ENCODE results near the gene MSGN1. TPM values are rescaled to one million over a fixed set of nuclear protein-coding genes. Genes with fewer than 3 reads are reported as not detected.

The MSGN1 gene
- total and polyA plus RNA-seq, 2 of the 8 experiments (the other 6 are each of a cell fraction or from before 2014, with no cell fraction given): not detected

GRCh38 chr2:17803497-17803896, 12.8 kb upstream of the MSGN1 start:
- no peak overlapping the region for H2BK120ac ChIP-seq (replicated peaks; ENCODE audit: low read depth, low read length)
- H4K91ac ChIP-seq (replicated peaks; ENCODE audit: insufficient read length, low read length): no peak overlapping the region
- H3K36me3 ChIP-seq (ENCODE audit: control insufficient read depth in 2 of 4, insufficient read depth in 4 of 4, low read length in 3 of 4): no peaks in the 10 kb centered on the region
- H3K9ac ChIP-seq (replicated peaks in 1 of 4; ENCODE audit: extremely low read depth in 1 of 4, low read depth in 3 of 4, low read length in 3 of 4): no peak overlapping the region
- H2BK12ac ChIP-seq (ENCODE audit: low read depth, low read length): no peak overlapping the region
- no peak overlapping the region for H4K8ac ChIP-seq (ENCODE audit: extremely low read depth, insufficient read depth, low read length)
- POLR2A ChIA-PET (ENCODE audit: partially characterized antibody): interaction anchor here (1.3 kb wide), 1 partner anchor 9 kb away, joined by 3 read pairs; no protein-coding TSS in a partner anchor
- FAIRE-seq (no peak), DNase-seq (ENCODE audit: low read depth in 1 of 2, low spot score in 2 of 2) (no peak)
- no peak overlapping the region for H2AFZ ChIP-seq (ENCODE audit: low read length)
- no peaks in the 10 kb centered on the region for H3K9me3 ChIP-seq (ENCODE audit: insufficient read depth in 2 of 2, low read depth in 1 of 2, low read length in 1 of 2)
- no peak overlapping the region for H3K23ac ChIP-seq (ENCODE audit: insufficient read length)
- H3K4me1 ChIP-seq (replicated peaks in 1 of 4; ENCODE audit: control insufficient read depth in 3 of 4, insufficient read depth in 4 of 4, low read length in 3 of 4): no peaks in the 10 kb centered on the region
- CTCF ChIA-PET (ENCODE audit: partially characterized antibody): interaction anchor here (1.2 kb wide), 1 partner anchor 49 kb away, joined by 3 read pairs; no protein-coding TSS in a partner anchor
- no peaks in the 10 kb centered on the region for H4K20me1 ChIP-seq (replicated peaks in 1 of 2; ENCODE audit: control insufficient read depth in 1 of 2, insufficient read depth in 2 of 2, low read length in 2 of 2)
- no peaks in the 10 kb centered on the region for H3K23me2 ChIP-seq (ENCODE audit: low read depth, low read length)
- no peak overlapping the region for H2BK5ac ChIP-seq (ENCODE audit: low read depth, low read length)
- 77% methylated on average over 3 of the region's 3 CpGs; no CpG with 5 or more reads in 1 of the 2 experiments for WGBS, 2 experiments (ENCODE audit: extremely low coverage in 1 of 2, insufficient coverage in 1 of 2, insufficient read length in 1 of 2, insufficient replicate concordance in 2 of 2, low coverage in 1 of 2, low lambda C conversion rate in 2 of 2, missing lambda C conversion rate in 1 of 2)
- H3K4me3 ChIP-seq (ENCODE audit: extremely low read depth in 1 of 4, insufficient read depth in 2 of 4, low read depth in 3 of 4, low read length in 4 of 4): no peak overlapping the region
- no peak overlapping the region for H3K27ac ChIP-seq (ENCODE audit: low read depth, low read length)
- no peak overlapping the region for H3K14ac ChIP-seq (ENCODE audit: insufficient read length)
- H4K5ac ChIP-seq (ENCODE audit: insufficient read length, low read depth, low read length): no peak overlapping the region
- no peak overlapping the region for H2BK15ac ChIP-seq (ENCODE audit: low read length)
- H3K4ac ChIP-seq (replicated peaks; ENCODE audit: insufficient read length, low read depth, low read length): no peak overlapping the region
- H3K79me1 ChIP-seq (ENCODE audit: low read depth, low read length): no peaks in the 10 kb centered on the region
- H3K27me3 ChIP-seq (replicated peaks in 1 of 4; ENCODE audit: control insufficient read depth in 3 of 4, extremely low read depth in 1 of 4, insufficient read depth in 3 of 4, low read length in 3 of 4): no peaks in the 10 kb centered on the region
- no peak overlapping the region for H3K56ac ChIP-seq (replicated peaks; ENCODE audit: insufficient read length, low read depth, low read length)
- no peak overlapping the region for H3K4me2 ChIP-seq (ENCODE audit: insufficient read depth in 1 of 2, low read depth in 2 of 2, low read length in 2 of 2)
- TF ChIP-seq JUN (IDR thresholded peaks at IDR 0.05; ENCODE audit: low read depth, low read length): no peak
- no peak for TF ChIP-seq SRF (IDR thresholded peaks at IDR 0.05; ENCODE audit: low read depth, low read length)
- no peak for TF ChIP-seq RFX5 (IDR thresholded peaks at IDR 0.05; ENCODE audit: borderline replicate concordance, low read depth, low read length)
- no peak for TF ChIP-seq NANOG (IDR thresholded peaks at IDR 0.05; ENCODE audit: insufficient read depth, low read depth, low read length, poor library complexity, severe bottlenecking)
- TF ChIP-seq CBX5 (IDR thresholded peaks at IDR 0.05; ENCODE audit: low read depth, low read length): no peak
- no peak for TF ChIP-seq POLR2A (IDR thresholded peaks at IDR 0.05; ENCODE audit: control extremely low read depth in 1 of 2, low read depth in 2 of 2, low read length in 2 of 2)
- no peak overlapping the region for H3K18ac ChIP-seq (ENCODE audit: extremely low read depth, low read length)
- no peaks in the 10 kb centered on the region for H3K79me2 ChIP-seq (ENCODE audit: control insufficient read depth in 1 of 2, insufficient read depth in 2 of 2, low read length in 2 of 2)
- no peak overlapping the region for H2BK20ac ChIP-seq (ENCODE audit: low read length)
- no peak overlapping the region for H2AK5ac ChIP-seq (ENCODE audit: low read depth, low read length)

All from H1 (cell line).